ENCODE results near the gene FZR1.
"Not testable (repeated sequence)": the region's sequence is repeated elsewhere in the genome, so short reads cannot be mapped to it uniquely, and the experiment has no call there.

The FZR1 gene

GRCh38 chr19:3550947-3551791 lies 45.1 kb downstream of the FZR1 start:
- no peak for DNase-seq

DNA sequence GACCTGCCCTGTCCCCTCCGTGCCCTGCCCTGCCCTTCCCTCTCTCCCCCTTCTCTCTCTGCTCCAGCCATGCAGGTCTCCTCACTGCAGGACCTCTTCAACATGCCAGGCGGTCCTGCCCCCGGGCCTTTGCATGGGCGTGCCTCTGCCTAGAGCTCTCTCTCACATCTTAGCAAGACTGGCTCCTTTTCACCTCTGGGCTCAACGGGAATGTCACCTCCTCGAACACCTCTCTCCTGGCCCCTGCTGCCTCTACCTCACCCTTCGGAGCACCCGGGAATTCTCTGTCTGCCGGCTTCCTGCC lies 45.6 kb downstream of the FZR1 start:
- DNase-seq = no peak

DNA sequence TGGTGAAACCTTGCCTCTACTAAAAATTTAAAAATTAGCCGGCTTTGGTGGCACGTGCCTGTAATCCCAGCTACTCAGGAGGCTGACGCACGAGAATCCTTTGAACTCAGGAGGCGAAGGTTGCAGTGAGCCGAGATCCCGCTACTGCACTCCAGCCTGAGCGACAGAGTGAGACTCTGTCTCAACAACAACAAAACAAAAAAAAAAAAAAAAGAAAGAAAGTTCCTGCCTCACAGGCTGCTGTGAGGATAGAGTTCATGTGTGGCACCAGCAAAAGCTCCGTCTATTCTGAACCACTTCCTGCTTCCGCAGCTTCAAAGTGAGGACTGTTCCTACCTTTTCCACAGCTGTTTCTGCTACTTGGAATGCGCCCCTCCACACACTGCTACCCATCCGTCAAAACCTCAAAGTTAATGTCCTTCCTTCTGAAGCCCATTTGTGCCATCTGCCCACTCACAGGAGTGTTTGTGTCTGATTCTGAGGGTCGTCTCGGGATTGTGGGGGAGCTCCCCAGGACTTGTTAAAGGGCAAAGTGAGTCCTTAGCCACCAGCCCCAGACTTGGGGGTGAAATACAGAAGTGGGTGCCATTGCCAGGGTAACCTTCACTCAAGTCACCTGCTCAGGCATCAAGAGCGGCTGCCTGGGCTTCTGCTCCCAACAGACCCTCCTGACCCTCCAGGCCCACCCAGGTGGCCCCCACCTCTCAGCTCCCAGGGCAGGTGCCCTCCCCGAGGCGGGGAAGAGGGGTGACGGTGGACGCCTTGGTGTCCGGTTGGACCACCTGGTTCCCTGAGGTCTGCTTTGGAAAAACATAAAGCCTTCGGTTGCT lies 48.4 kb downstream of the FZR1 start:
- DNase-seq = no peak

GRCh38 chr19:3555653-3556422 lies 49.7 kb downstream of the FZR1 start:
- no peak for DNase-seq

GRCh38 chr19:3556423-3556977 lies 50.4 kb downstream of the FZR1 start:
- DNase-seq = no peak

DNA sequence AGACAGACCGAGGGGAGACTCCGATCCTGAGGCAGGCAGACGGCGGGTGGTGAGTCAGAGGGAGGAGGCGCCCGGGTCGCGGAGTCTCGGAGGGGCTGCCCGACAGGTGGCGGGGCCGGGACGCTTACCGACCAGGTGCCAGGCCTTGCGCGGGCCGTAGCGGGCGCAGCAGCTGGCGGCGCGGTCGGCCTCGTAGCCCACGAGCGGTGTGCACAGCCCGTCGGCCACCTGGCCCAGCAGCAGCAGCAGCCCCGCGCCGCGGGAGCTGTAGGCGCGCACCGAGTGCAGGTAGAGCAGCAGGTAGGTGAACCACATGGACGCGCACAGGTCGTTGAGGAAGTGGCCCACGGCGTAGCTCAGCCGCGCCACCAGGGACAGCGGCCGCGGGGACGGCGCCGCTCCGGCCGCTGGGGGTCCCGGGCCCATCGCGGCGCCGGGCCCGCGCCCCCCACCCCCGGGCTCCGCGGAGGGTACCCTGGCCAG lies 50.9 kb downstream of the FZR1 start:
- DNase-seq = no peak

DNA sequence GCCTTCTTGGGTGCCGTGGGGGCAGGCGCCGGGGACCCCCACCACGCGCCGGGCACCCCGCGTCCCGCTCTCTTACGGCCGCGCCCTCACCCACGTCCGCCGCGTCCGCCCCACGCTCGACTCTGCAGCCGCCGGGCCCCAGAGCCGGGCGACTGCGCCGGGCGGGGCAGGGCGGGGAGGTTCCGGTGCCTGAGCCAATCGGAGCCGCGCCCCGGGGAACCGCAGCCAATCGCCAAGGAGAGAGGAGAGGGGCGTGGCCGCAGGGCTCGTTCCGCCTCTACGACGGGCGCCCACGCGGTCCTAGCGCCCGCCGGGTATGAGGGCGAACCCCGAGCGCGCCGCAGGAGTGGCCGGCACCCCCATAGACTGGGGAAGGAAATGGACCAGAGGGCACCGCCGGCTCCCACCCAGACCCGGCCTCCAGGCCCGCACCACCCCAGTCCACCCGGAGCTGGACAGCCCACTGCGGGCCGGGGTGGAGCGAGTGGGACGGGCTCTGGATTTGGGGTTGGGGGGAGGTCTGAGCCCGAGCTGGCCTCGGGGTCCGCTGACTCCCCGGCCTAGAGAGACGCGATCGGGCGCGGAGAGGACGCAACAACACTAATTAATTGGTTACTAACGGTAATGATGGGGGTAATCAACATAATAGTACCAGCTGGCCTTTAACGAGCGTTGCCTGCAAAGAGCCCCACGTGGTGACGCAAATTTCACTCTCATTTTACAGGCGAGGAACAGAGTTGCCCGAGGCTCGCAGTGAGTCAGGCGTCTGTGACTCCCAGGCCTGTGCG lies 51.5 kb downstream of the FZR1 start, which contains the start of gene MFSD12:
Gene MFSD12, minus strand, starts transcription at position 126 of the 788 bp plus-strand sequence. CDS start 183 bp downstream, outside the sequence.
- DNase-seq = peak; percentile 79

DNA sequence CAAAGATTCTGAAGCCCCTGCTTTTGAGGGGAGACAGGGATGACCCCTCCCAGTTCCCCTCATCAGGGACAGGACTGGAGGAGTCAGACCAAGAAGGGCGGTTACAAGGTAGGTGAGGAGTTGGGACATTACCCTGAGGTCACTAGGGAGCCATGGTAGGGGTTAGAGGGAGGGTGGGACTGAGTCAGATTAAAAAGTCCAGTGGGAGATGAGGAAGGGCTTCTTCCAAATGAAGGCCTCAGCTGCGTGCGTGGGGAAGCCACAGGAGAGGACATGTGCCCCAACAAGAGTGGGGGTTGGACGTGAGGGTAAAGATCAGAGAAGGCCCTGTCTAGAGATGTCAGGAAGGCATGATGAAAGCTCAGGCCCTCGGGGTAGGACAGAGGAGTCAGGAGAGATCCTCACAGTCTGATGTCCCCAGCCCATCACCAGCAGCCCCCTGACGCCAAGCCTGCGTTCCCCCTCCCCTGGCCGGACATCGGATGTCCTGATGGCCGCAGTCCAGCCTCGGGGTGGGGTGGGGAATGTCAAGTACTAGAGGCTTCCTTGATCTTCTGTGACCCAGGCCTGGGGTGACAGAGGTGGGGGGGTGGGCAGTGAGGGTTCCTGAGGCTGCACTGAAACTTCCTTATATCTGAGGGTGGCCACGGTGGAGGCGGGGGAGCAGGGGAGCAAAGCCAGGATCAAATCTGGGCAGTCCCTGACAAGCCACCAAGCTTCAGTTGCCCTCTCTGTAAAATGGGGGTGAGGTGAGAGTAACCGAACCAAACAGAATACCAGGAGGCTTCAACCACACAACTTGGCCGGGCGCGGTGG lies 57.8 kb downstream of the FZR1 start:
- no peak for DNase-seq

DNA sequence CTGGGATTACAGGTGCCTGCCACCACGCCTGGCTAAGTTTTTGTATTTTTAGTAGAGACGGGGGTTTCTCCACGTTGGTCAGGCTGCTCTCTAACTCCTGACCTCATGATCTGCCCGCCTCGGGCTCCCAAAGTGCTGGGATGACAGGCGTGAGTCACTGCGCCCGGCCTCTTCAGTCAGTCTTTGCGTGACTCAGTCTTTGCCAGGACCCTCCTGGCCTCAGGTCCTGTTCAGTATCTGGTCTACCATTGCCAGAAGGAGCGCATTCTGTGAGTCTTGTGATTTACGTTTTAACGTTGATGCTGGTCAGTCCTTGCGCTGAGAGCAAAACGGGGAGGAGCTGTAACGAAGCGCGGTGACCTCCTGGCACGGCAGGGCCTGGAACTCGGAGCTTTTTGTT lies 59.0 kb downstream of the FZR1 start:
- DNase-seq = no peak

DNA sequence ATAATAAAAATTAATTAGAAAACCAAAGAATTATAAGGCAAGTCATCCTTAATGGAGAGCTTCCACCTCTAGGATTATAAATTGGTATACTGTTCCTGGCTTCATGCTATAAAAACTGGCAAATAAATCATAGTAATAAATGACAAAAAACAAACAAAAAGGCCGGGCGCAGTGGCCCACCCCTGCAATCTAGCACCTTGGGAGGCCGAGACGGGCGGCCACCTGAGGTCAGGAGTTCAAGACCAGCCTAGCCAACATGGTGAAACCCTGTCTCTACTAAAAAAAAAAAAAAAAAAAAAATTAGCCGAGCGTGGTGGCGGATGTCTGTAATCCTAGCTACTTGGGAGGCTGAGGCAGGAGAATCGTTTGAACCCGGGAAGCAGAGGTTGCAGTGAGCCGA lies 63.9 kb downstream of the FZR1 start:
- not testable (repeated sequence) for DNase-seq

GRCh38 chr19:3570606-3571011 lies 64.5 kb downstream of the FZR1 start:
- DNase-seq = no peak

- peak; percentile 99 for DNase-seq
Observed at GRCh38 chr19:3572132-3572854, 66.2 kb downstream of the FZR1 start.

- no peak for DNase-seq
Observed at GRCh38 chr19:3572855-3573161, 66.7 kb downstream of the FZR1 start, which contains the start of gene HMG20B. HMG20B (plus strand) TSS chr19:3572944; CDS start chr19:3573310, 366 bp downstream.

GRCh38 chr19:3573162-3573857 lies 67.2 kb downstream of the FZR1 start:
- no peak for DNase-seq

DNA sequence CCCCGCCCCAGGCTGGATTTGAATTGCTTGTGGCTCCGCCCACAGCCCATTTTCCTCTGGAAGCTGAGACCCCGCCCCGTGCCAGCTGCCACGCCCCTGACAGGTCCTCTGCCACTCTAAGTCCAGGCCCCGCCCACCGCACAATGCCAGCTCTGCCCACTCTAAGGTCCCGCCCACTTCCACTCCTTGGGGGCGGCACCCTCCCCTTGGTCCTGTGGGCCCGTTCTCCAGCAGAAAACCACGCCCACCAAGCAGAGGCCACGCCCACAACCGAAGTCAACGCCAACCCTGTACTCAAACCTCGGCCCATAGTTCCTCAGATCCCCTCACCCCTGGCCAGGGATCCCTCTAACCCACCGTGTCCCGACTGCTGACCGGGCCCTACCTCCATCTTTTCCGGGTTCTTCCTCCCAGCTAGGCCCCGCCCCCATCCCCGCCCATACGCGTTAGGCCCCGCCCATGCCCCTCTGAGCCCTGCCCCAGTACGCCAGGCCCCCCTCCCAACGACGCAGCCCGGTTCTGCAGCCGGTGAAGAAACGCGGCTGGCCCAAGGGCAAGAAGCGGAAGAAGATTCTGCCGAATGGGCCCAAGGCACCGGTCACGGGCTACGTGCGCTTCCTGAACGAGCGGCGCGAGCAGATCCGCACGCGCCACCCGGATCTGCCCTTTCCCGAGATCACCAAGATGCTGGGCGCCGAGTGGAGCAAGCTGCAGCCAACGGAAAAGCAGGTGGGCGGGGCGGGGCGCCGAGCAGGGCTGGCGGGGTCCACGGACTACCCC lies 67.9 kb downstream of the FZR1 start:
- DNase-seq = peak; percentile 86

DNA sequence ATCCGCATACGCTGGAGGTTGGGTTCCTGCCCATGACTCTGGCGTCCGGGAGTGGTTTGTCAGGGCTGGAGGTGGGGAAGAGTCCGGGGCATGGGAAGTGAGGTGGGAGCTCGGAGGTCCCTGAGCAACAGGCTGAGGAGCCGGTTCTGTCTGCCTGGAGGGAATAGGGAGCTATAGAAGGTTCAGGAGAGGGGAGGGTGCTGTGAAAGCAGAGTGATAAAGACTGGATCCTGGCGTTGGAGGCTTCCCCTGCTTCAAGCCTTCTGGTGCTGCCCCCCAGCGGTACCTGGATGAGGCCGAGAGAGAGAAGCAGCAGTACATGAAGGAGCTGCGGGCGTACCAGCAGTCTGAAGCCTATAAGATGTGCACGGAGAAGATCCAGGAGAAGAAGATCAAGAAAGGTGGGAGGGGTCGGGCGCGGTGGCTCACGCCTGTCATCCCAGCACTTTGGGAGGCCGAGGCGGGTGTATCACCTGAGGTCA lies 69.2 kb downstream of the FZR1 start:
- DNase-seq = no peak

- no peak for DNase-seq
Observed at GRCh38 chr19:3575949-3576673, 70.0 kb downstream of the FZR1 start.
